B cell (primary cell): Measurements from ENCODE around the gene MYO16. TPM values are rescaled to one million over a fixed set of nuclear protein-coding genes. Genes with fewer than 3 reads are reported as not detected.

Experiments used
- ATAC-seq: fragments of 200-7000 bp; cut with Tn5 transposase; one replicate; pipeline ENCODE4 v1.10.0; 2021; ENCODE audit warnings: low read depth, mild to moderate bottlenecking, moderate number of reproducible peaks, moderate library complexity
- CTCF ChIA-PET: fragments of 350-600 bp; sonication (Branson Sonifier 250); formaldehyde crosslinking; loops from one replicate; lab custom pipeline; 2021; ENCODE audit warnings: antibody characterized with exemption, inconsistent platforms; lab: Charles Lee
- POLR2A ChIA-PET: fragments of 350-600 bp; sonication (Branson Sonifier 250); formaldehyde crosslinking; loops from one replicate; lab custom pipeline; 2021; ENCODE audit warnings: antibody characterized with exemption; lab: Charles Lee
- DNase-seq: peaks from one replicate; pipeline ENCODE4 v3.0.0; 2013
- H2AFZ ChIP-seq: 2 replicates; pipeline ENCODE4 v1.6.1; 2012; ENCODE audit warnings: mild to moderate bottlenecking, low read depth, low read length; ENCODE audit not compliant: insufficient read depth, poor library complexity, severe bottlenecking
- H3K27ac ChIP-seq, 2 donors: 1 replicate in 1 of 2; 2 replicates in 1 of 2; pipeline ENCODE4 v1.5.1; 2012 to 2013; ENCODE audit warnings: low read length in 2 of 2, mild to moderate bottlenecking in 2 of 2, moderate library complexity in 1 of 2
- H3K27me3 ChIP-seq, 4 experiments: fragments of 200-600 bp in 1 of 4; sonication (generic) in 1 of 4; replicated peaks in 1 of 4; 1 replicate in 2 of 4; 2 replicates in 2 of 4; pipeline versions ENCODE4 v1.6.1 to v1.7.0; 2013 to 2016; ENCODE audit warnings: low read length in 3 of 4, mild to moderate bottlenecking in 2 of 4, mixed read lengths in 1 of 4, moderate library complexity in 1 of 4; ENCODE audit not compliant: insufficient read depth in 4 of 4, control insufficient read depth in 3 of 4; ENCODE audit errors: control extremely low read depth in 1 of 4
- H3K36me3 ChIP-seq, 2 experiments: replicated peaks in 1 of 2; 1 replicate in 1 of 2; 2 replicates in 1 of 2; pipeline versions ENCODE4 v1.6.1 to v1.7.1; 2013; ENCODE audit warnings: low read length in 1 of 2; ENCODE audit not compliant: insufficient read depth in 2 of 2, control insufficient read depth in 1 of 2; ENCODE audit errors: control extremely low read depth in 1 of 2, extremely low read depth in 1 of 2
- H3K4me1 ChIP-seq, 2 donors: fragments of 200-600 bp in 1 of 2; sonication (generic) in 1 of 2; 1 replicate in 1 of 2; 2 replicates in 1 of 2; pipeline versions ENCODE4 v1.5.1 to v1.6.1; 2013 to 2017; ENCODE audit warnings: low read length in 2 of 2; ENCODE audit not compliant: control insufficient read depth in 2 of 2, insufficient read depth in 2 of 2
- H3K4me2 ChIP-seq: replicated peaks from 2 replicates; pipeline ENCODE3; 2012; ENCODE audit warnings: mild to moderate bottlenecking, low read depth, low read length; ENCODE audit not compliant: poor library complexity, severe bottlenecking
- H3K4me3 ChIP-seq, 5 experiments: fragments of 200-600 bp in 1 of 5; sonication (generic) in 1 of 5; 1 replicate in 3 of 5; 2 replicates in 2 of 5; pipeline versions ENCODE4 v1.5.1 to v1.7.0; 2011 to 2016; ENCODE audit warnings: low read length in 4 of 5, mild to moderate bottlenecking in 4 of 5, low read depth in 2 of 5, control low read depth in 1 of 5, moderate library complexity in 1 of 5; ENCODE audit not compliant: insufficient read depth in 1 of 5; ENCODE audit errors: control extremely low read depth in 1 of 5, extremely low read depth in 1 of 5
- H3K79me2 ChIP-seq: fragments of 200-600 bp; sonication (generic); one replicate; pipeline ENCODE4 v1.6.0; 2016; ENCODE audit warnings: low read length; ENCODE audit not compliant: control insufficient read depth, insufficient read depth
- H3K9ac ChIP-seq: fragments of 200-600 bp; sonication (generic); 2 replicates; pipeline ENCODE4 v1.6.1; 2017; ENCODE audit warnings: mild to moderate bottlenecking, low read length, moderate library complexity
- H3K9me3 ChIP-seq, 3 donors: one replicate each; pipeline versions ENCODE4 v1.6.1 to v1.7.1; 2013; ENCODE audit warnings: low read length in 2 of 3; ENCODE audit not compliant: control insufficient read depth in 2 of 3, insufficient read depth in 1 of 3; ENCODE audit errors: control extremely low read depth in 1 of 3
- H4K20me1 ChIP-seq: 2 replicates; pipeline ENCODE4 v1.6.0; 2012; ENCODE audit warnings: mild to moderate bottlenecking, low read length; ENCODE audit not compliant: insufficient read depth, control insufficient read depth, poor library complexity, severe bottlenecking
- H3K27ac Mint-ChIP-seq: one replicate; pipeline ENCODE4 v1.8.0; 2021; ENCODE audit warnings: mixed read lengths
- H3K27me3 Mint-ChIP-seq: one replicate; pipeline ENCODE4 v1.8.0; 2021; ENCODE audit warnings: mixed read lengths
- H3K4me1 Mint-ChIP-seq: one replicate; pipeline ENCODE4 v1.8.0; 2021; ENCODE audit warnings: mixed read lengths
- H3K4me3 Mint-ChIP-seq: one replicate; pipeline ENCODE4 v1.8.0; 2021; ENCODE audit warnings: mixed read lengths
- H3K9me3 Mint-ChIP-seq: one replicate; pipeline ENCODE4 v1.8.0; 2022; ENCODE audit warnings: mixed read lengths; ENCODE audit not compliant: insufficient read depth
- EZH2 ChIP-seq: IDR thresholded peaks from 2 replicates; pipeline ENCODE4 v1.6.1; 2012; ENCODE audit warnings: borderline replicate concordance, low read depth, mild to moderate bottlenecking, moderate library complexity, low read length; ENCODE audit not compliant: insufficient read depth, poor library complexity, severe bottlenecking
- WGBS: methylation state at CpG from one replicate; pipeline ENCODE4 v1.1.5; 2013; ENCODE audit warnings: missing lambda C conversion rate; ENCODE audit not compliant: insufficient coverage; 5-methylcytosine and 5-hydroxymethylcytosine counted together
- intact Hi-C: fragments of 100-400 bp; cut with micrococcal nuclease; formaldehyde crosslinking; loops from one replicate; pipeline ENCODE4 v1.10.0; 2022
- polyA plus RNA-seq: library from polyadenylated mRNA; depleted of rRNA; stranded (reverse); fragments of >200 nt; gene quantifications from 2 replicates; pipeline ENCODE4 v1.2.3, GENCODE V29; 2012
- total RNA-seq, 2 donors: library from RNA; stranded (reverse); fragments of 120-200 nt in 1 of 2; gene quantifications; 1 replicate in 1 of 2; 2 replicates in 1 of 2; pipeline versions ENCODE4 v1.2.3 to v1.2.4, GENCODE V29; 2013 to 2022
- TF ChIP-seq, protein P1 (sequence below): fragments of 200-600 bp; IDR thresholded peaks from one replicate; pipeline ENCODE4 v1.8.0; 2022; ENCODE audit warnings: antibody characterized with exemption, mild to moderate bottlenecking

The MYO16 gene
- total and polyA plus RNA-seq, 2 donors (not counting 1 experiment from before 2014, with no cell fraction given) = not detected

DNA sequence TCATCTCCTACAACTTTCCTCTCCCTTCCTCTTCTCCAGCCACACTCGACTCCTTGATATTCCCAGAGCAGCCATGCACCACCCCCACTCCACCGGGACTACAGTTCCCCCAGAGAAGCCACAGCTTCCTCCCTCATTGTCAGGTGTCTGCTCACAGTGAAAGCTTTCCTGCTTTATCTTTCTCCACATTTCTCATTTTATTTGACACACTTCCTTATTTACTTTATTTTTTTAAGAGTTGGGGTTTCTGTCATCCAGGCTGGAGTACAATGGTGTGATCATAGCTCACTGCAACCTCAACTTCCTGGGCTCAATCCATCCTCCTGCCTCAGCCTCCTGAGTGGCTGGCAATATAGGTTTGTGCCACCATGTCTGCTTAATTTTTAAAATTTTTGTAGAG, 464.6 kb downstream of the MYO16 start:
- H3K9me3 ChIP-seq = no peaks in the 10 kb centered on the region
- intact Hi-C loops = no loop called here
- no peak overlapping the region for H3K27ac ChIP-seq
- Mint-ChIP-seq H3K4me1 (no peaks in the 10 kb centered on the region), H3K27me3 (peaks cover 4% of the 10 kb centered on the region), H3K9me3 (peaks cover 1% of the 10 kb centered on the region), H3K27ac (no peak overlapping the region), H3K4me3 (no peak overlapping the region)
- WGBS = 0% methylated on average over 2 of the region's 2 CpGs
- TF ChIP-seq, protein P1, sequence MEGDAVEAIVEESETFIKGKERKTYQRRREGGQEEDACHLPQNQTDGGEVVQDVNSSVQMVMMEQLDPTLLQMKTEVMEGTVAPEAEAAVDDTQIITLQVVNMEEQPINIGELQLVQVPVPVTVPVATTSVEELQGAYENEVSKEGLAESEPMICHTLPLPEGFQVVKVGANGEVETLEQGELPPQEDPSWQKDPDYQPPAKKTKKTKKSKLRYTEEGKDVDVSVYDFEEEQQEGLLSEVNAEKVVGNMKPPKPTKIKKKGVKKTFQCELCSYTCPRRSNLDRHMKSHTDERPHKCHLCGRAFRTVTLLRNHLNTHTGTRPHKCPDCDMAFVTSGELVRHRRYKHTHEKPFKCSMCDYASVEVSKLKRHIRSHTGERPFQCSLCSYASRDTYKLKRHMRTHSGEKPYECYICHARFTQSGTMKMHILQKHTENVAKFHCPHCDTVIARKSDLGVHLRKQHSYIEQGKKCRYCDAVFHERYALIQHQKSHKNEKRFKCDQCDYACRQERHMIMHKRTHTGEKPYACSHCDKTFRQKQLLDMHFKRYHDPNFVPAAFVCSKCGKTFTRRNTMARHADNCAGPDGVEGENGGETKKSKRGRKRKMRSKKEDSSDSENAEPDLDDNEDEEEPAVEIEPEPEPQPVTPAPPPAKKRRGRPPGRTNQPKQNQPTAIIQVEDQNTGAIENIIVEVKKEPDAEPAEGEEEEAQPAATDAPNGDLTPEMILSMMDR = no peak
- no peak for TF ChIP-seq EZH2
- no peak overlapping the region for H2AFZ ChIP-seq
- DNase-seq (no peak), ATAC-seq (no peak)
- ChIA-PET CTCF (no interaction called here), POLR2A (no interaction called here)
- H3K27me3 ChIP-seq = no peaks in the 10 kb centered on the region
- H3K79me2 ChIP-seq = no peaks in the 10 kb centered on the region
- no peaks in the 10 kb centered on the region for H4K20me1 ChIP-seq
- no peak overlapping the region for H3K9ac ChIP-seq
- H3K4me3 ChIP-seq = no peak overlapping the region
- no peaks in the 10 kb centered on the region for H3K36me3 ChIP-seq
- no peak overlapping the region for H3K4me2 ChIP-seq
- H3K4me1 ChIP-seq = no peaks in the 10 kb centered on the region

DNA sequence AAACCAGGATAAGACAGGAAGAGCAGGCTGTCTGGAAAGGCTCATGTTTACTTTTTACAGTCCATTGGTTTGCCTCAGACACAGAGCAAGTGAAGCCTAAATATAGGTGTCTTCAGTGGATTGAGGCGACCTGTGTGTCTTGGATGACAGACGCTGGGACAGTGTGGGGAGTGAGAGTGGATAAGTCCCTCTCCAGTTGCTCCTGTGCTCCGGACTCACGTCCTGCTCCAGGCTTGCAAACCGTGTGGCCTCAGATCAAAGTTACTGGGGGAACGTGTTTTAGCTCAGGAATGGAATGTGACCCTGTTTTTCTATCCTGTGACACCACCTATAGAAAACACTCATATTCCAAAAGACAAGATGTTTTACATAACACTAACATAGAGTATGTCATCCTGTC, 465.7 kb downstream of the MYO16 start:
- CTCF ChIA-PET = no interaction called here
- Histone ChIP-seq H3K36me3 (no peaks in the 10 kb centered on the region), H3K9me3 (no peaks in the 10 kb centered on the region), H3K79me2 (no peaks in the 10 kb centered on the region), H2AFZ (no peak overlapping the region), H3K4me3 (no peak overlapping the region), H3K9ac (no peak overlapping the region), H3K4me1 (no peaks in the 10 kb centered on the region), H4K20me1 (no peaks in the 10 kb centered on the region), H3K27ac (no peak overlapping the region), H3K27me3 (no peaks in the 10 kb centered on the region), H3K4me2 (no peak overlapping the region)
- ATAC-seq (no peak), DNase-seq (no peak)
- Mint-ChIP-seq H3K27ac (no peak overlapping the region), H3K9me3 (peaks cover 1% of the 10 kb centered on the region), H3K4me1 (no peaks in the 10 kb centered on the region), H3K4me3 (no peak overlapping the region), H3K27me3 (peaks cover 4% of the 10 kb centered on the region)
- POLR2A ChIA-PET = no interaction called here
- no peak for TF ChIP-seq EZH2
- TF ChIP-seq, protein P1 = no peak
- WGBS = 96% methylated on average over 4 of the region's 6 CpGs
- intact Hi-C loops = no loop called here
